ENCODE measurements around the gene SLC22A16.

- TF ChIP-seq POLR2AphosphoS5 (IDR thresholded peaks at IDR 0.05; ENCODE audit: low read depth, low read length) = no peak
- TF ChIP-seq, protein P1, sequence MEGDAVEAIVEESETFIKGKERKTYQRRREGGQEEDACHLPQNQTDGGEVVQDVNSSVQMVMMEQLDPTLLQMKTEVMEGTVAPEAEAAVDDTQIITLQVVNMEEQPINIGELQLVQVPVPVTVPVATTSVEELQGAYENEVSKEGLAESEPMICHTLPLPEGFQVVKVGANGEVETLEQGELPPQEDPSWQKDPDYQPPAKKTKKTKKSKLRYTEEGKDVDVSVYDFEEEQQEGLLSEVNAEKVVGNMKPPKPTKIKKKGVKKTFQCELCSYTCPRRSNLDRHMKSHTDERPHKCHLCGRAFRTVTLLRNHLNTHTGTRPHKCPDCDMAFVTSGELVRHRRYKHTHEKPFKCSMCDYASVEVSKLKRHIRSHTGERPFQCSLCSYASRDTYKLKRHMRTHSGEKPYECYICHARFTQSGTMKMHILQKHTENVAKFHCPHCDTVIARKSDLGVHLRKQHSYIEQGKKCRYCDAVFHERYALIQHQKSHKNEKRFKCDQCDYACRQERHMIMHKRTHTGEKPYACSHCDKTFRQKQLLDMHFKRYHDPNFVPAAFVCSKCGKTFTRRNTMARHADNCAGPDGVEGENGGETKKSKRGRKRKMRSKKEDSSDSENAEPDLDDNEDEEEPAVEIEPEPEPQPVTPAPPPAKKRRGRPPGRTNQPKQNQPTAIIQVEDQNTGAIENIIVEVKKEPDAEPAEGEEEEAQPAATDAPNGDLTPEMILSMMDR (IDR thresholded peaks at IDR 0.05 in 2 of 3, conservative IDR thresholded peaks at IDR 0.05 in 1 of 3; ENCODE audit: borderline replicate concordance in 1 of 3, insufficient read depth in 1 of 3, low read depth in 2 of 3, low read length in 2 of 3) = no peak
Measured at GRCh38 chr6:110488606-110489190, 12.3 kb upstream of the SLC22A16 start.

Measured in HCT116 (cell line).